SK-N-SH (cell line): Measurements from ENCODE around the gene FLAD1. TPM values are rescaled to one million over a fixed set of nuclear protein-coding genes. Genes with fewer than 3 reads are reported as not detected.

Experiments used
- CTCF ChIA-PET: fragments of 300-600, 350-600 bp; formaldehyde crosslinking; extraction: SDS; loops from one replicate; lab custom pipeline; 2021; lab: Yijun Ruan, JAX
- POLR2A ChIA-PET: fragments of 350-600 bp; sonication (Branson Sonifier 250); formaldehyde crosslinking; extraction: SDS; loops from one replicate; lab custom pipeline; 2020; ENCODE audit warnings: antibody characterized with exemption, inconsistent platforms; lab: Yijun Ruan, JAX
- DNase-seq: peaks from one replicate; pipeline ENCODE4 v3.0.0; 2012
- H2AFZ ChIP-seq: fragments of 200-600 bp; sonication (generic); 2 replicates; pipeline ENCODE4 v1.8.1; 2016; ENCODE audit warnings: antibody characterized with exemption, mild to moderate bottlenecking, low read depth
- H3F3A ChIP-seq: fragments of 200-600 bp; sonication (generic); replicated peaks from 2 replicates; pipeline ENCODE3; 2016; ENCODE audit warnings: antibody characterized with exemption, mild to moderate bottlenecking; ENCODE audit not compliant: insufficient read depth
- H3K27ac ChIP-seq, 2 experiments: fragments of 200-500 bp in 1 of 2; fragments of 200-600 bp in 1 of 2; sonication (Bioruptor generic) in 1 of 2; sonication (generic), shearing (Covaris generic) in 1 of 2; 2 replicates each; pipeline versions ENCODE4 v1.5.1 to v1.6.1; 2014 to 2016; ENCODE audit warnings: low read depth in 2 of 2, inconsistent platforms in 1 of 2, low read length in 1 of 2, mild to moderate bottlenecking in 1 of 2, mixed read lengths in 1 of 2
- H3K27me3 ChIP-seq: fragments of 200-600 bp; sonication (generic), shearing (Covaris generic); 2 replicates; pipeline ENCODE4 v1.6.1; 2016; ENCODE audit warnings: mixed run types; ENCODE audit not compliant: insufficient read depth
- H3K36me3 ChIP-seq, 2 experiments: fragments of 200-500 bp in 1 of 2; fragments of 200-600 bp in 1 of 2; sonication (Bioruptor generic) in 1 of 2; sonication (generic) in 1 of 2; replicated peaks in 1 of 2; 2 replicates each; pipeline versions ENCODE3 to v1.5.1; 2014 to 2016; ENCODE audit warnings: low read length in 1 of 2, mild to moderate bottlenecking in 1 of 2; ENCODE audit not compliant: insufficient read depth in 2 of 2, control insufficient read depth in 1 of 2
- H3K4me1 ChIP-seq, 2 experiments: fragments of 200-500 bp in 1 of 2; fragments of 200-600 bp in 1 of 2; sonication (Bioruptor generic) in 1 of 2; sonication (generic), shearing (Covaris generic) in 1 of 2; 2 replicates each; pipeline versions ENCODE4 v1.5.1 to v1.6.1; 2014 to 2016; ENCODE audit warnings: low read depth in 1 of 2, low read length in 1 of 2, mixed run types in 1 of 2; ENCODE audit not compliant: insufficient read depth in 2 of 2, control insufficient read depth in 1 of 2
- H3K4me2 ChIP-seq: fragments of 200-600 bp; sonication (generic), shearing (Covaris generic); 2 replicates; pipeline ENCODE4 v1.6.1; 2017; ENCODE audit warnings: mixed run types
- H3K4me3 ChIP-seq, 2 experiments: fragments of 200-500 bp in 1 of 2; fragments of 200-600 bp in 1 of 2; sonication (Bioruptor generic) in 1 of 2; sonication (generic), shearing (Covaris generic) in 1 of 2; 2 replicates each; pipeline versions ENCODE4 v1.5.1 to v1.8.1; 2014 to 2016; ENCODE audit warnings: low read depth in 2 of 2, inconsistent platforms in 1 of 2, low read length in 1 of 2, mild to moderate bottlenecking in 1 of 2, mixed read lengths in 1 of 2, moderate library complexity in 1 of 2
- H3K79me2 ChIP-seq: fragments of 200-600 bp; sonication (generic); 2 replicates; pipeline ENCODE4 v1.8.1; 2017; ENCODE audit warnings: mild to moderate bottlenecking; ENCODE audit not compliant: insufficient read depth
- H3K9ac ChIP-seq: fragments of 200-600 bp; sonication (generic); 2 replicates; pipeline ENCODE4 v1.6.1; 2017; ENCODE audit warnings: mixed run types
- H3K9me2 ChIP-seq: fragments of 200-600 bp; sonication (generic); 2 replicates; pipeline ENCODE4 v1.6.1; 2017; ENCODE audit warnings: mixed run types
- H3K9me3 ChIP-seq: fragments of 200-600 bp; sonication (generic); 2 replicates; pipeline ENCODE4 v1.6.1; 2017; ENCODE audit warnings: mixed run types, mild to moderate bottlenecking, moderate library complexity
- H4K20me1 ChIP-seq: fragments of 200-600 bp; sonication (generic); 2 replicates; pipeline ENCODE4 v1.6.1; 2017; ENCODE audit warnings: mild to moderate bottlenecking, mixed run types; ENCODE audit not compliant: insufficient read depth
- EZH2phosphoT487 ChIP-seq: fragments of 200-600 bp; sonication (generic); IDR thresholded peaks from 2 replicates; pipeline ENCODE4 v1.6.1; 2017; ENCODE audit warnings: low read depth, mixed run types, mild to moderate bottlenecking, antibody characterized with exemption, moderate library complexity, borderline replicate concordance
- FOXM1 ChIP-seq: IDR thresholded peaks from 2 replicates; pipeline ENCODE4 v1.4.0; 2012; ENCODE audit warnings: low read depth, mild to moderate bottlenecking
- JUND ChIP-seq: IDR thresholded peaks from 2 replicates; pipeline ENCODE4 v1.4.0; 2012
- MXI1 ChIP-seq: IDR thresholded peaks from 2 replicates; pipeline ENCODE4 v1.6.1; 2012; ENCODE audit warnings: mild to moderate bottlenecking, low read depth, low read length, improper control_type of control experiment
- NFIC ChIP-seq: IDR thresholded peaks from 2 replicates; pipeline ENCODE4 v1.4.0; 2012; ENCODE audit warnings: borderline replicate concordance
- NRF1 ChIP-seq: IDR thresholded peaks from 2 replicates; pipeline ENCODE4 v1.6.1; 2012; ENCODE audit warnings: low read depth, mild to moderate bottlenecking, low read length
- PBX3 ChIP-seq: IDR thresholded peaks from 2 replicates; pipeline ENCODE4; 2012
- POLR2AphosphoS5 ChIP-seq: IDR thresholded peaks from 2 replicates; pipeline ENCODE4 v1.6.1; 2012; ENCODE audit warnings: low read depth, low read length
- RCOR1 ChIP-seq: fragments of 150-350 bp; IDR thresholded peaks from 2 replicates; pipeline ENCODE4 v1.6.1; 2017; ENCODE audit warnings: antibody characterized with exemption, low read length
- REST ChIP-seq: IDR thresholded peaks from 2 replicates; pipeline ENCODE4 v1.6.1; 2012; ENCODE audit warnings: mild to moderate bottlenecking, low read depth, low read length, moderate library complexity
- RFX5 ChIP-seq: IDR thresholded peaks from 2 replicates; pipeline ENCODE4 v1.6.1; 2012; ENCODE audit warnings: mild to moderate bottlenecking, improper control_type of control experiment, low read length
- SIN3A ChIP-seq: IDR thresholded peaks from 2 replicates; pipeline ENCODE4 v1.6.1; 2012; ENCODE audit warnings: low read depth, mild to moderate bottlenecking, low read length, moderate library complexity, borderline replicate concordance
- TAF1 ChIP-seq: IDR thresholded peaks from 2 replicates; pipeline ENCODE4 v1.6.1; 2012; ENCODE audit warnings: low read depth, mild to moderate bottlenecking, low read length, moderate library complexity, borderline replicate concordance
- YY1 ChIP-seq: IDR thresholded peaks from 2 replicates; pipeline ENCODE4 v1.4.0; 2012; ENCODE audit warnings: low read depth, mild to moderate bottlenecking
- WGBS: methylation state at CpG from one replicate; pipeline ENCODE4 v1.1.6; 2017; ENCODE audit warnings: low lambda C conversion rate; 5-methylcytosine and 5-hydroxymethylcytosine counted together
- polyA plus RNA-seq, 3 experiments: library from polyadenylated mRNA; depleted of rRNA; stranded (reverse); fragments of >200 nt; gene quantifications; 2 replicates each; pipeline ENCODE4 v1.2.3, GENCODE V29; 2012
- TF ChIP-seq, protein P1 (sequence below): IDR thresholded peaks from 2 replicates; pipeline ENCODE4 v1.4.0; 2012; ENCODE audit warnings: low read depth, borderline replicate concordance
- TF ChIP-seq, protein P2 (sequence below): IDR thresholded peaks from 2 replicates; pipeline ENCODE4 v1.4.0; 2012; ENCODE audit warnings: low read depth, borderline replicate concordance
- TF ChIP-seq, protein P3 (sequence below): IDR thresholded peaks from 2 replicates; pipeline ENCODE4 v1.4.0; 2012; ENCODE audit warnings: low read depth

FLAD1 gene
- polyA plus RNA-seq, 1 of the 3 experiments (the other 2 are of a cell fraction), result 50.8 TPM

DNA sequence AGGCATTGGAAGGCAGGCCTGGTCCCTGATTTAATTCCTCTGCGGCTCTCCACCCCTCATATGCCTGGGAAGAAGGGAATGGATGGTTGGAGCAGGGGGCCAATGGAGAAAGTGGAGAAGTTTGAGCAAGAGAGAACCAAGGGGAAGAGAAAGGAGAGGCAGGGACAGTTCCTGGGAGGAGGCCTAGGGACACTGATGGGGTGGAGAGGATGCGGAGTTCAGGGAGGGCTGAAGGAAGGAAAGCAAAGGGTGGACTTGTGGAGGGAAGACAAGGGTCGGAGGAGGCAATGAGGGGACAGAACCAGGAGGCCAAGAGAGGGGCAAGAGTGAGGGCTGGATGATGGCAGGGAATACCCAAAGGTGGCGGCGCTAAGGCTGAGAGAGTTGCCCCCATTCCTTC is 26.6 kb downstream of the FLAD1 start:
- Histone ChIP-seq H3F3A (peaks cover 2% of the 10 kb centered on the region), H3K27me3 (no peaks in the 10 kb centered on the region), H3K9me2 (no peaks in the 10 kb centered on the region), H3K9ac (no peak overlapping the region), H2AFZ (no peak overlapping the region), H3K4me2 (no peak overlapping the region), H3K9me3 (no peaks in the 10 kb centered on the region), H3K4me1 (peaks cover 3 to 20% of the 10 kb centered on the region in 2 experiments; a peak in 3 of 4 replicates), H3K79me2 (peaks cover 12% of the 10 kb centered on the region), H3K4me3 (no peak overlapping the region), H4K20me1 (peaks cover 3% of the 10 kb centered on the region; the same call in 1 of the 2 replicates), H3K36me3 (peaks cover 0 to 12% of the 10 kb centered on the region in 2 experiments), H3K27ac (no peak overlapping the region)
- TF ChIP-seq TAF1, result no peak
- TF ChIP-seq RCOR1, result no peak
- TF ChIP-seq RFX5, result no peak
- TF ChIP-seq, protein P1, sequence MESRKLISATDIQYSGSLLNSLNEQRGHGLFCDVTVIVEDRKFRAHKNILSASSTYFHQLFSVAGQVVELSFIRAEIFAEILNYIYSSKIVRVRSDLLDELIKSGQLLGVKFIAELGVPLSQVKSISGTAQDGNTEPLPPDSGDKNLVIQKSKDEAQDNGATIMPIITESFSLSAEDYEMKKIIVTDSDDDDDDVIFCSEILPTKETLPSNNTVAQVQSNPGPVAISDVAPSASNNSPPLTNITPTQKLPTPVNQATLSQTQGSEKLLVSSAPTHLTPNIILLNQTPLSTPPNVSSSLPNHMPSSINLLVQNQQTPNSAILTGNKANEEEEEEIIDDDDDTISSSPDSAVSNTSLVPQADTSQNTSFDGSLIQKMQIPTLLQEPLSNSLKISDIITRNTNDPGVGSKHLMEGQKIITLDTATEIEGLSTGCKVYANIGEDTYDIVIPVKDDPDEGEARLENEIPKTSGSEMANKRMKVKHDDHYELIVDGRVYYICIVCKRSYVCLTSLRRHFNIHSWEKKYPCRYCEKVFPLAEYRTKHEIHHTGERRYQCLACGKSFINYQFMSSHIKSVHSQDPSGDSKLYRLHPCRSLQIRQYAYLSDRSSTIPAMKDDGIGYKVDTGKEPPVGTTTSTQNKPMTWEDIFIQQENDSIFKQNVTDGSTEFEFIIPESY, result no peak
- no peak for TF ChIP-seq MXI1
- TF ChIP-seq POLR2AphosphoS5, result no peak
- TF ChIP-seq EZH2phosphoT487, result no peak
- no peak for TF ChIP-seq PBX3
- TF ChIP-seq, protein P2, sequence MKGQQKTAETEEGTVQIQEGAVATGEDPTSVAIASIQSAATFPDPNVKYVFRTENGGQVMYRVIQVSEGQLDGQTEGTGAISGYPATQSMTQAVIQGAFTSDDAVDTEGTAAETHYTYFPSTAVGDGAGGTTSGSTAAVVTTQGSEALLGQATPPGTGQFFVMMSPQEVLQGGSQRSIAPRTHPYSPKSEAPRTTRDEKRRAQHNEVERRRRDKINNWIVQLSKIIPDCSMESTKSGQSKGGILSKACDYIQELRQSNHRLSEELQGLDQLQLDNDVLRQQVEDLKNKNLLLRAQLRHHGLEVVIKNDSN, result no peak
- TF ChIP-seq YY1, result no peak
- TF ChIP-seq NFIC, result no peak
- POLR2A ChIA-PET, result no interaction called here
- CTCF ChIA-PET, result interaction anchor here (1.1 to 4.4 kb wide), 3 partner anchors 7 to 13 kb away, joined by 5 to 37 read pairs (median 8); no protein-coding TSS in a partner anchor
- 97% methylated on average over 5 of the region's 5 CpGs for WGBS
- DNase-seq, result no peak

- no peak for DNase-seq
- no peak overlapping the region for H3K27ac ChIP-seq
- peaks cover 6% of the 10 kb centered on the region for H3K79me2 ChIP-seq
- H3K36me3 ChIP-seq, result peaks cover 0 to 18% of the 10 kb centered on the region in 2 experiments
- no peak overlapping the region for H3K4me3 ChIP-seq
- no peaks in the 10 kb centered on the region for H3F3A ChIP-seq
- peaks cover 3% of the 10 kb centered on the region; the same call in 1 of the 2 replicates for H4K20me1 ChIP-seq
- peaks cover 0 to 14% of the 10 kb centered on the region in 2 experiments; a peak in 2 of 4 replicates for H3K4me1 ChIP-seq
- H2AFZ ChIP-seq, result no peak overlapping the region
- no peaks in the 10 kb centered on the region for H3K9me2 ChIP-seq
- ChIA-PET CTCF (interaction anchor here (0.8 to 9.3 kb wide), 7 partner anchors 10 to 164 kb away, joined by 3 to 149 read pairs (median 4); partner anchors contain the start of genes ADAM15, PYGO2 and ZBTB7B), POLR2A (interaction anchor here (1.4 kb wide), 1 partner anchor 12 kb away, joined by 4 read pairs; no protein-coding TSS in a partner anchor)
- H3K27me3 ChIP-seq, result no peaks in the 10 kb centered on the region
- no peak overlapping the region for H3K9ac ChIP-seq
- no peaks in the 10 kb centered on the region for H3K9me3 ChIP-seq
- H3K4me2 ChIP-seq, result no peak overlapping the region
- 85% methylated on average over 11 of the region's 11 CpGs for WGBS
- TF ChIP-seq REST (no peak), JUND (no peak), NRF1 (no peak), TAF1 (no peak), RFX5 (no peak), SIN3A (no peak), FOXM1 (no peak), MXI1 (no peak)
- TF ChIP-seq, protein P3, sequence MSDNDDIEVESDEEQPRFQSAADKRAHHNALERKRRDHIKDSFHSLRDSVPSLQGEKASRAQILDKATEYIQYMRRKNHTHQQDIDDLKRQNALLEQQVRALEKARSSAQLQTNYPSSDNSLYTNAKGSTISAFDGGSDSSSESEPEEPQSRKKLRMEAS, result no peak
These were observed 27.2 kb downstream of the FLAD1 start for GRCh38 chr1:155010211-155010918.
